Measurements from ENCODE around the gene GATA2.

Gene GATA2

GRCh38 chr3:128487813-128488635, 5.0 kb downstream of the GATA2 start:
- DNase-seq, result peak; percentile 89

GRCh38 chr3:128487538-128487812, 5.5 kb downstream of the GATA2 start:
- no peak for DNase-seq

GRCh38 chr3:128486681-128487537, 6.1 kb downstream of the GATA2 start:
- peak; percentile 66 for DNase-seq

GRCh38 chr3:128486205-128486628, 6.8 kb downstream of the GATA2 start:
- DNase-seq, result no peak

GRCh38 chr3:128485282-128486204, 7.5 kb downstream of the GATA2 start:
- no peak for DNase-seq

GRCh38 chr3:128484404-128485281, 8.4 kb downstream of the GATA2 start:
- no peak for DNase-seq

- no peak for DNase-seq
Observed at GRCh38 chr3:128483657-128484403, 9.2 kb downstream of the GATA2 start.

- DNase-seq, result no peak
Observed at GRCh38 chr3:128482666-128483656, 10.0 kb downstream of the GATA2 start.

- no peak for DNase-seq
Observed at GRCh38 chr3:128482175-128482574, 10.8 kb downstream of the GATA2 start.

GRCh38 chr3:128481438-128481942, 11.5 kb downstream of the GATA2 start:
- no peak for DNase-seq

GRCh38 chr3:128480717-128481437, 12.1 kb downstream of the GATA2 start:
- no peak for DNase-seq

- no peak for DNase-seq
Observed at GRCh38 chr3:128480278-128480677, 12.7 kb downstream of the GATA2 start.

GRCh38 chr3:128479558-128480086, 13.4 kb downstream of the GATA2 start:
- DNase-seq, result no peak

- no peak for DNase-seq
Observed at GRCh38 chr3:128478576-128479506, 14.2 kb downstream of the GATA2 start.

GRCh38 chr3:128476659-128477058, 16.3 kb downstream of the GATA2 start:
- no peak for DNase-seq

GRCh38 chr3:128475355-128475754, 17.6 kb downstream of the GATA2 start:
- no peak for DNase-seq

GRCh38 chr3:128473737-128474136, 19.3 kb downstream of the GATA2 start:
- no peak for DNase-seq

GRCh38 chr3:128473180-128473519, 19.9 kb downstream of the GATA2 start:
- no peak for DNase-seq
